T-helper 17 cell (primary cell): ENCODE results near the gene GOLM1. TPM values are rescaled to one million over a fixed set of nuclear protein-coding genes. Genes with fewer than 3 reads are reported as not detected.
A peak's percentile ranks its signal among the peaks of the same experiment; 100 is the strongest.
"Not testable (repeated sequence)": the region's sequence is repeated elsewhere in the genome, so short reads cannot be mapped to it uniquely, and the experiment has no call there.

Source experiments
- ATAC-seq: fragments of 150-1000 bp; cut with Tn5 transposase; 2 replicates; pipeline ENCODE4 v1.10.0; 2021; ENCODE audit warnings: mild to moderate bottlenecking, moderate library complexity
- DNase-seq, 3 donors: peaks; one replicate each; pipeline versions ENCODE4 v3.0.0 to v3.0.0-alpha.2; 2020 to 2021
- H3K9me3 ChIP-seq: one replicate; pipeline ENCODE4 v1.7.0; 2013; ENCODE audit warnings: low read length, mild to moderate bottlenecking; ENCODE audit not compliant: control insufficient read depth, poor library complexity, severe bottlenecking
- H3K27ac Mint-ChIP-seq: one replicate; pipeline ENCODE4 v1.8.0; 2022; ENCODE audit warnings: mild to moderate bottlenecking, moderate library complexity, mixed read lengths
- H3K27me3 Mint-ChIP-seq: one replicate; pipeline ENCODE4 v1.8.0; 2022; ENCODE audit warnings: mixed read lengths
- H3K36me3 Mint-ChIP-seq: one replicate; pipeline ENCODE4 v1.8.0; 2022; ENCODE audit warnings: low read depth, mixed read lengths
- H3K4me1 Mint-ChIP-seq: one replicate; pipeline ENCODE4 v1.8.0; 2022; ENCODE audit warnings: mild to moderate bottlenecking, mixed read lengths
- H3K4me3 Mint-ChIP-seq: one replicate; pipeline ENCODE4 v1.8.0; 2022; ENCODE audit warnings: mild to moderate bottlenecking, moderate library complexity, mixed read lengths
- total RNA-seq, 4 donors: library from RNA in 2 of 4; stranded (reverse) in 2 of 4; gene quantifications; one replicate each; pipeline ENCODE4 v1.2.3 and lab custom pipeline; 2022 to 2026

The GOLM1 gene
- total RNA-seq (under 1 TPM in 1 of 2 donors, not detected in 1; 0.47 TPM), total RNA-seq (lab: John Stamatoyannopoulos, UW) (0.45 to 1.9 reads per million in 2 donors)

- Mint-ChIP-seq H3K36me3 (no peaks in the 10 kb centered on the region), H3K27ac (no peak within 1 kb of the TSS), H3K4me3 (peak within 1 kb of the TSS; percentile 93), H3K27me3 (peaks cover 47% of the 10 kb centered on the region), H3K4me1 (peaks cover 7% of the 10 kb centered on the region)
- ATAC-seq (peak; percentile 73), DNase-seq (no peak)
- no peaks in the 10 kb centered on the region for H3K9me3 ChIP-seq
Measured at GRCh38 chr9:86098824-86099700, at the start of gene GOLM1. Gene GOLM1, minus strand, starts transcription at chr9:86099558. Its CDS starts 20,238 bp downstream, at chr9:86079320.

GRCh38 chr9:86146671-86147070 is 47.3 kb upstream of the GOLM1 start:
- H3K27ac Mint-ChIP-seq, H3K4me3 Mint-ChIP-seq, H3K27me3 Mint-ChIP-seq, H3K36me3 Mint-ChIP-seq, H3K4me1 Mint-ChIP-seq, DNase-seq, ATAC-seq, H3K9me3 ChIP-seq: not testable (repeated sequence)

GRCh38 chr9:86145960-86146359 is 46.6 kb upstream of the GOLM1 start:
- DNase-seq, H3K27ac Mint-ChIP-seq, H3K4me1 Mint-ChIP-seq, H3K36me3 Mint-ChIP-seq, H3K9me3 ChIP-seq, H3K27me3 Mint-ChIP-seq, ATAC-seq, H3K4me3 Mint-ChIP-seq: not testable (repeated sequence)

- H3K4me1 Mint-ChIP-seq, result no peaks in the 10 kb centered on the region
- H3K27me3 Mint-ChIP-seq, result peaks cover 12% of the 10 kb centered on the region
- H3K27ac Mint-ChIP-seq, result no peak overlapping the region
- ATAC-seq, result no peak
- no peaks in the 10 kb centered on the region for H3K9me3 ChIP-seq
- H3K4me3 Mint-ChIP-seq, result no peak overlapping the region
- no peak for DNase-seq
- H3K36me3 Mint-ChIP-seq, result no peaks in the 10 kb centered on the region
Measured at GRCh38 chr9:86142973-86143372, 43.6 kb upstream of the GOLM1 start.

GRCh38 chr9:86141843-86142242 is 42.5 kb upstream of the GOLM1 start:
- DNase-seq, result no peak
- no peak for ATAC-seq
- Mint-ChIP-seq H3K4me3 (no peak overlapping the region), H3K27me3 (peaks cover 12% of the 10 kb centered on the region), H3K27ac (no peak overlapping the region), H3K4me1 (no peaks in the 10 kb centered on the region), H3K36me3 (no peaks in the 10 kb centered on the region)
- no peaks in the 10 kb centered on the region for H3K9me3 ChIP-seq

GRCh38 chr9:86135371-86135770 is 36.0 kb upstream of the GOLM1 start:
- DNase-seq (no peak), ATAC-seq (no peak)
- H3K9me3 ChIP-seq, result no peaks in the 10 kb centered on the region
- H3K4me3 Mint-ChIP-seq, result no peak overlapping the region
- peaks cover 11% of the 10 kb centered on the region for H3K27me3 Mint-ChIP-seq
- H3K4me1 Mint-ChIP-seq, result no peaks in the 10 kb centered on the region
- H3K36me3 Mint-ChIP-seq, result no peaks in the 10 kb centered on the region
- no peak overlapping the region for H3K27ac Mint-ChIP-seq

- H3K4me1 Mint-ChIP-seq, result no peaks in the 10 kb centered on the region
- no peaks in the 10 kb centered on the region for H3K36me3 Mint-ChIP-seq
- peaks cover 11% of the 10 kb centered on the region for H3K27me3 Mint-ChIP-seq
- DNase-seq, result no peak
- H3K27ac Mint-ChIP-seq, result no peak overlapping the region
- H3K9me3 ChIP-seq, result no peaks in the 10 kb centered on the region
- no peak for ATAC-seq
- H3K4me3 Mint-ChIP-seq, result no peak overlapping the region
Measured at GRCh38 chr9:86134361-86134760, 35.0 kb upstream of the GOLM1 start.

GRCh38 chr9:86128235-86128822 is 29.0 kb upstream of the GOLM1 start:
- no peaks in the 10 kb centered on the region for H3K4me1 Mint-ChIP-seq
- H3K27ac Mint-ChIP-seq, result no peak overlapping the region
- no peak overlapping the region for H3K4me3 Mint-ChIP-seq
- H3K36me3 Mint-ChIP-seq, result no peaks in the 10 kb centered on the region
- no peak for DNase-seq
- peaks cover 14% of the 10 kb centered on the region for H3K27me3 Mint-ChIP-seq
- ATAC-seq, result no peak
- no peaks in the 10 kb centered on the region for H3K9me3 ChIP-seq

GRCh38 chr9:86126998-86127972 is 27.9 kb upstream of the GOLM1 start:
- no peaks in the 10 kb centered on the region for H3K4me1 Mint-ChIP-seq
- no peaks in the 10 kb centered on the region for H3K36me3 Mint-ChIP-seq
- no peak overlapping the region for H3K27ac Mint-ChIP-seq
- peaks cover 21% of the 10 kb centered on the region for H3K27me3 Mint-ChIP-seq
- no peak overlapping the region for H3K4me3 Mint-ChIP-seq
- no peaks in the 10 kb centered on the region for H3K9me3 ChIP-seq
- ATAC-seq (no peak), DNase-seq (no peak)

- no peaks in the 10 kb centered on the region for H3K9me3 ChIP-seq
- Mint-ChIP-seq H3K4me1 (no peaks in the 10 kb centered on the region), H3K4me3 (no peak overlapping the region), H3K27me3 (peaks cover 21% of the 10 kb centered on the region), H3K36me3 (peaks cover 2% of the 10 kb centered on the region), H3K27ac (no peak overlapping the region)
- DNase-seq (no peak), ATAC-seq (no peak)
Measured at GRCh38 chr9:86122311-86122710, 23.0 kb upstream of the GOLM1 start.

- Mint-ChIP-seq H3K4me3 (no peak overlapping the region), H3K36me3 (peaks cover 2% of the 10 kb centered on the region), H3K27me3 (peaks cover 29% of the 10 kb centered on the region), H3K4me1 (no peaks in the 10 kb centered on the region), H3K27ac (no peak overlapping the region)
- H3K9me3 ChIP-seq, result no peaks in the 10 kb centered on the region
- no peak for DNase-seq
- ATAC-seq, result no peak
Measured at GRCh38 chr9:86119457-86119856, 20.1 kb upstream of the GOLM1 start.

- Mint-ChIP-seq H3K4me1 (no peaks in the 10 kb centered on the region), H3K27me3 (peaks cover 31% of the 10 kb centered on the region), H3K36me3 (peaks cover 2% of the 10 kb centered on the region), H3K27ac (no peak overlapping the region), H3K4me3 (no peak overlapping the region)
- DNase-seq (no peak), ATAC-seq (no peak)
- no peaks in the 10 kb centered on the region for H3K9me3 ChIP-seq
Measured at GRCh38 chr9:86116425-86116824, 17.1 kb upstream of the GOLM1 start.

GRCh38 chr9:86115886-86116285 is 16.5 kb upstream of the GOLM1 start:
- no peak overlapping the region for H3K27ac Mint-ChIP-seq
- no peaks in the 10 kb centered on the region for H3K9me3 ChIP-seq
- ATAC-seq, result no peak
- DNase-seq, result no peak
- H3K4me1 Mint-ChIP-seq, result no peaks in the 10 kb centered on the region
- H3K4me3 Mint-ChIP-seq, result no peak overlapping the region
- H3K27me3 Mint-ChIP-seq, result peaks cover 32% of the 10 kb centered on the region
- peaks cover 2% of the 10 kb centered on the region for H3K36me3 Mint-ChIP-seq
